Mammary epithelial cell (primary cell): ENCODE measurements around the gene CDC25B.

ENCODE experiments used
- CTCF ChIP-seq, 2 donors: IDR thresholded peaks in 1 of 2; conservative IDR thresholded peaks in 1 of 2; 2 replicates each; pipeline ENCODE4 v1.5.1; 2011 to 2012; ENCODE audit warnings: inconsistent platforms in 2 of 2, low read length in 2 of 2, mild to moderate bottlenecking in 2 of 2, control low read depth in 1 of 2, low read depth in 1 of 2; ENCODE audit not compliant: insufficient read depth in 1 of 2; ENCODE audit errors: extremely low read depth in 1 of 2
- EZH2 ChIP-seq: IDR thresholded peaks from 2 replicates; pipeline ENCODE4 v1.6.1; 2012; ENCODE audit warnings: low read length, inconsistent platforms, borderline replicate concordance

GRCh38 chr20:3755814-3756480, 40.2 kb upstream of the CDC25B start:
- TF ChIP-seq CTCF (conservative IDR thresholded peaks at IDR 0.05 in 1 of 2, IDR thresholded peaks at IDR 0.05 in 1 of 2; ENCODE audit: extremely low read depth in 1 of 2, insufficient read depth in 1 of 2, low read depth in 1 of 2, low read length in 2 of 2) = no peak
- no peak for TF ChIP-seq EZH2
